ENCODE measurements around the gene MLLT3. TPM values are rescaled to one million over a fixed set of nuclear protein-coding genes. Genes with fewer than 3 reads are reported as not detected.

Gene MLLT3
- total and polyA plus RNA-seq, 2 of the 13 experiments (the other 11 are each of a cell fraction or from before 2014, with no cell fraction given): 12.3 to 12.6 TPM

DNA sequence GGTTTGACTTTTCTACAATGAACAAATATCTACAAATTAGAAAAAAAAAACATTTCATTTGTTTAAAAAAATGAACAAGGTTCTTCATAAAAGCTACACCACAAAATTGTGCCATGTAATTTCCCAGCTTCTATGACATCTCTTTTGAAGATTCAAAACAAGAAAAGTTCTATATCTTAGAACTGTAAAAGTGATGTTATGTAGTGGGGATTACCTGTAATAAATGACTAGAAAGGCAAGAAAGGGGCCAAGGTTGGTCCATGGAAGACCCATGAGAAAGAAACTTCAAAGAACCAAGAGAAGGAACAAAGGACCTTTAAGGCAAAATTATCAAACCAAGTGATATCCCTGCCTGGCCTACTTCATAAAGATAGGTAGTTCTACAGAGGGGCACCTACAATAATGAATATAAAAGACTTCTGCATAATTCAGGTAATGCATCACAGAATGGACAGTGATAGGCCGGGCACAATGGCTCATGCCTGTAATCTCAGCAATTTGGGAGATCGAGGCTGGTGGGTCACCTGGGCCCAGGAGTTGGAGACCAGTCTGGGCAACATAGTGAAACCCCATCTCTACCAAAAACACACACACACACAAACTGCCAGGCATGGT is 7.6 kb downstream of the MLLT3 start:
- Histone ChIP-seq H3K4me1 (ENCODE audit: insufficient read depth, low read length) (peaks cover 16% of the 10 kb centered on the region), H3K9me3 (ENCODE audit: low read length) (no peaks in the 10 kb centered on the region), H4K20me1 (ENCODE audit: insufficient read depth, low read length) (peaks cover 7% of the 10 kb centered on the region; the same call in 1 of the 2 replicates), H3K79me2 (ENCODE audit: insufficient read depth, low read length) (peaks cover 16% of the 10 kb centered on the region), H3K36me3 (replicated peaks in 1 of 2; ENCODE audit: control insufficient read depth in 1 of 2, insufficient read depth in 2 of 2, low read length in 2 of 2) (no peaks in the 10 kb centered on the region), H2AFZ (ENCODE audit: low read length) (no peak overlapping the region), H3K4me2 (ENCODE audit: low read depth, low read length) (no peak overlapping the region), H3K27me3 (ENCODE audit: control insufficient read depth in 1 of 2, insufficient read depth in 2 of 2, low read length in 2 of 2) (peaks cover 0 to 2% of the 10 kb centered on the region in 2 experiments; a peak in 2 of 5 replicates), H3K4me3 (replicated peaks in 1 of 3; ENCODE audit: insufficient read depth in 1 of 3, low read depth in 2 of 3, low read length in 3 of 3) (no peak overlapping the region), H3K27ac (ENCODE audit: extremely low read length, insufficient read depth, low read length) (no peak overlapping the region), H3K9ac (ENCODE audit: insufficient read depth, low read depth, low read length) (no peak overlapping the region)
- BruUV-seq (replicated peaks): no TSS peak
- FAIRE-seq: no peak
- intact Hi-C loops (cut with micrococcal nuclease; ENCODE audit: unreplicated experiment): loop anchor here (5.0 kb wide), 1 partner anchor 42 kb away; no protein-coding TSS in a partner anchor
- no peak for DNase-seq (ENCODE audit: low spot score)
- no peak for TF ChIP-seq ZKSCAN5 (CRISPR knock-in tag; IDR thresholded peaks at IDR 0.05)
- no peak for TF ChIP-seq ZNF101 (CRISPR knock-in tag; IDR thresholded peaks at IDR 0.05; ENCODE audit: borderline replicate concordance, low read depth)
- no peak for ATAC-seq
- 25% methylated on average over 2 of the region's 2 CpGs for WGBS (ENCODE audit: low lambda C conversion rate)
- in situ Hi-C loops (cut with HindIII; ENCODE audit: extremely low pct_ligation_motif_present, low pct_unique_long_range_greater_than_20kb): loop anchor here (25.0 kb wide), 1 partner anchor 498 kb away; no protein-coding TSS in a partner anchor
- POLR2A ChIA-PET: no interaction called here
- CTCF ChIA-PET (ENCODE audit: low intra/inter-chr PET ratio, low total read pairs): no interaction called here

DNA sequence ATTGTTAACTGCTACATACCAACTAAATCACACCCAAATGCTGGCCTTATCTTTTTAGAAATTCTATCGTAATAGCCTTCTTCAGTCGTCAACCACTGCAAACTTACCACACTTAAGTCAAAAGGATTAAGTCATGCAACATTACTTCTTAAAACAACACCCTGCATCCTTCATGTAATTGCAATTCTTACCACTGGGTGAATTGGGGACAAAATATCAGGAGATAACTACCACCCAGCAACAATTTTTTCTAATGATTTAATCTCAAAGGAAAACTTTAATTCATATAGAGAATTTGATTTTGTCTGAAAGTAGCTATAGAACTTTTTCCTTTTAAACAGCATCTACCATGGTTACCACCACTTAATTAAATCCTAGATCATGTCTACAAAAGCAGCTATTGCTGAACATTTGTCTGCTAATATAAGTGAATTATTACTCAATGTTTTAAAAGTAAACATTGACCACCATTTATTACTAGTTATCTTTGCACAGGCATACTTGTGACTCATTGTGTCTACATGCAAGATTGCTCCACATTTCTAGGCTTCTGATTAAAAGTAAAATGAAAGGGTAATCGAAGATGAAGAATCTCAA is 10.5 kb downstream of the MLLT3 start:
- CTCF ChIA-PET (ENCODE audit: low intra/inter-chr PET ratio, low total read pairs): no interaction called here
- H3K4me2 ChIP-seq (ENCODE audit: low read depth, low read length): no peak overlapping the region
- ATAC-seq (peak; percentile 51; the same call in 2 of the 3 replicates), DNase-seq (ENCODE audit: low spot score) (peak; percentile 64), FAIRE-seq (no peak)
- H2AFZ ChIP-seq (ENCODE audit: low read length): no peak overlapping the region
- no peaks in the 10 kb centered on the region for H3K9me3 ChIP-seq (ENCODE audit: low read length)
- intact Hi-C loops (cut with micrococcal nuclease; ENCODE audit: unreplicated experiment) (loop anchor here (5.0 kb wide), 1 partner anchor 39 kb away; no protein-coding TSS in a partner anchor), in situ Hi-C loops (cut with HindIII; ENCODE audit: extremely low pct_ligation_motif_present, low pct_unique_long_range_greater_than_20kb) (loop anchor here (25.0 kb wide), 1 partner anchor 501 kb away; no protein-coding TSS in a partner anchor)
- H3K27ac ChIP-seq (ENCODE audit: extremely low read length, insufficient read depth, low read length): no peak overlapping the region
- peaks cover 12% of the 10 kb centered on the region for H3K79me2 ChIP-seq (ENCODE audit: insufficient read depth, low read length)
- BruUV-seq (replicated peaks): no TSS peak
- H3K27me3 ChIP-seq (ENCODE audit: control insufficient read depth in 1 of 2, insufficient read depth in 2 of 2, low read length in 2 of 2): no peaks in the 10 kb centered on the region; a peak in 1 of 5 replicates
- no peaks in the 10 kb centered on the region for H3K36me3 ChIP-seq (replicated peaks in 1 of 2; ENCODE audit: control insufficient read depth in 1 of 2, insufficient read depth in 2 of 2, low read length in 2 of 2)
- H4K20me1 ChIP-seq (ENCODE audit: insufficient read depth, low read length): peaks cover 7% of the 10 kb centered on the region; the same call in 1 of the 2 replicates
- 34% methylated on average over 3 of the region's 3 CpGs for WGBS (ENCODE audit: low lambda C conversion rate)
- H3K9ac ChIP-seq (ENCODE audit: insufficient read depth, low read depth, low read length): no peak overlapping the region
- H3K4me1 ChIP-seq (ENCODE audit: insufficient read depth, low read length): peaks cover 9% of the 10 kb centered on the region
- no peak overlapping the region for H3K4me3 ChIP-seq (replicated peaks in 1 of 3; ENCODE audit: insufficient read depth in 1 of 3, low read depth in 2 of 3, low read length in 3 of 3)
- POLR2A ChIA-PET: interaction anchor here (1.5 kb wide), 1 partner anchor 10 kb away, joined by 8 read pairs; the partner anchor contains the start of gene MLLT3
- peak; percentile 27; the same call in 1 of the 2 replicates for TF ChIP-seq BCL6 (CRISPR knock-in tag; IDR thresholded peaks at IDR 0.05)
- TF ChIP-seq, protein P1, sequence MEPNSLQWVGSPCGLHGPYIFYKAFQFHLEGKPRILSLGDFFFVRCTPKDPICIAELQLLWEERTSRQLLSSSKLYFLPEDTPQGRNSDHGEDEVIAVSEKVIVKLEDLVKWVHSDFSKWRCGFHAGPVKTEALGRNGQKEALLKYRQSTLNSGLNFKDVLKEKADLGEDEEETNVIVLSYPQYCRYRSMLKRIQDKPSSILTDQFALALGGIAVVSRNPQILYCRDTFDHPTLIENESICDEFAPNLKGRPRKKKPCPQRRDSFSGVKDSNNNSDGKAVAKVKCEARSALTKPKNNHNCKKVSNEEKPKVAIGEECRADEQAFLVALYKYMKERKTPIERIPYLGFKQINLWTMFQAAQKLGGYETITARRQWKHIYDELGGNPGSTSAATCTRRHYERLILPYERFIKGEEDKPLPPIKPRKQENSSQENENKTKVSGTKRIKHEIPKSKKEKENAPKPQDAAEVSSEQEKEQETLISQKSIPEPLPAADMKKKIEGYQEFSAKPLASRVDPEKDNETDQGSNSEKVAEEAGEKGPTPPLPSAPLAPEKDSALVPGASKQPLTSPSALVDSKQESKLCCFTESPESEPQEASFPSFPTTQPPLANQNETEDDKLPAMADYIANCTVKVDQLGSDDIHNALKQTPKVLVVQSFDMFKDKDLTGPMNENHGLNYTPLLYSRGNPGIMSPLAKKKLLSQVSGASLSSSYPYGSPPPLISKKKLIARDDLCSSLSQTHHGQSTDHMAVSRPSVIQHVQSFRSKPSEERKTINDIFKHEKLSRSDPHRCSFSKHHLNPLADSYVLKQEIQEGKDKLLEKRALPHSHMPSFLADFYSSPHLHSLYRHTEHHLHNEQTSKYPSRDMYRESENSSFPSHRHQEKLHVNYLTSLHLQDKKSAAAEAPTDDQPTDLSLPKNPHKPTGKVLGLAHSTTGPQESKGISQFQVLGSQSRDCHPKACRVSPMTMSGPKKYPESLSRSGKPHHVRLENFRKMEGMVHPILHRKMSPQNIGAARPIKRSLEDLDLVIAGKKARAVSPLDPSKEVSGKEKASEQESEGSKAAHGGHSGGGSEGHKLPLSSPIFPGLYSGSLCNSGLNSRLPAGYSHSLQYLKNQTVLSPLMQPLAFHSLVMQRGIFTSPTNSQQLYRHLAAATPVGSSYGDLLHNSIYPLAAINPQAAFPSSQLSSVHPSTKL (CRISPR knock-in tag; IDR thresholded peaks at IDR 0.05): peak; percentile 75
- TF ChIP-seq, protein P2, sequence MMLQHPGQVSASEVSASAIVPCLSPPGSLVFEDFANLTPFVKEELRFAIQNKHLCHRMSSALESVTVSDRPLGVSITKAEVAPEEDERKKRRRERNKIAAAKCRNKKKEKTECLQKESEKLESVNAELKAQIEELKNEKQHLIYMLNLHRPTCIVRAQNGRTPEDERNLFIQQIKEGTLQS (CRISPR knock-in tag; IDR thresholded peaks at IDR 0.05): 0 out of 2 replicates have a peak, but pooled peaks have one; percentile 46
- TF ChIP-seq, protein P3, sequence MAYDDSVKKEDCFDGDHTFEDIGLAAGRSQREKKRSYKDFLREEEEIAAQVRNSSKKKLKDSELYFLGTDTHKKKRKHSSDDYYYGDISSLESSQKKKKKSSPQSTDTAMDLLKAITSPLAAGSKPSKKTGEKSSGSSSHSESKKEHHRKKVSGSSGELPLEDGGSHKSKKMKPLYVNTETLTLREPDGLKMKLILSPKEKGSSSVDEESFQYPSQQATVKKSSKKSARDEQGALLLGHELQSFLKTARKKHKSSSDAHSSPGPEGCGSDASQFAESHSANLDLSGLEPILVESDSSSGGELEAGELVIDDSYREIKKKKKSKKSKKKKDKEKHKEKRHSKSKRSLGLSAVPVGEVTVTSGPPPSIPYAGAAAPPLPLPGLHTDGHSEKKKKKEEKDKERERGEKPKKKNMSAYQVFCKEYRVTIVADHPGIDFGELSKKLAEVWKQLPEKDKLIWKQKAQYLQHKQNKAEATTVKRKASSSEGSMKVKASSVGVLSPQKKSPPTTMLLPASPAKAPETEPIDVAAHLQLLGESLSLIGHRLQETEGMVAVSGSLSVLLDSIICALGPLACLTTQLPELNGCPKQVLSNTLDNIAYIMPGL (CRISPR knock-in tag; IDR thresholded peaks at IDR 0.05; ENCODE audit: borderline replicate concordance in 1 of 2, low read depth in 1 of 2): no peak
- TF ChIP-seq, protein P4, sequence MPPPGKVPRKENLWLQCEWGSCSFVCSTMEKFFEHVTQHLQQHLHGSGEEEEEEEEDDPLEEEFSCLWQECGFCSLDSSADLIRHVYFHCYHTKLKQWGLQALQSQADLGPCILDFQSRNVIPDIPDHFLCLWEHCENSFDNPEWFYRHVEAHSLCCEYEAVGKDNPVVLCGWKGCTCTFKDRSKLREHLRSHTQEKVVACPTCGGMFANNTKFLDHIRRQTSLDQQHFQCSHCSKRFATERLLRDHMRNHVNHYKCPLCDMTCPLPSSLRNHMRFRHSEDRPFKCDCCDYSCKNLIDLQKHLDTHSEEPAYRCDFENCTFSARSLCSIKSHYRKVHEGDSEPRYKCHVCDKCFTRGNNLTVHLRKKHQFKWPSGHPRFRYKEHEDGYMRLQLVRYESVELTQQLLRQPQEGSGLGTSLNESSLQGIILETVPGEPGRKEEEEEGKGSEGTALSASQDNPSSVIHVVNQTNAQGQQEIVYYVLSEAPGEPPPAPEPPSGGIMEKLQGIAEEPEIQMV (CRISPR knock-in tag; IDR thresholded peaks at IDR 0.05; ENCODE audit: low read depth): no peak

All from HepG2 (cell line).